ENCODE measurements around the gene AK5.

GRCh38 chr1:77557053-77557452 is 275.2 kb downstream of the AK5 start:
- no peak for TF ChIP-seq POLR2A (IDR thresholded peaks at IDR 0.05)
- no peak for TF ChIP-seq CTCF (IDR thresholded peaks at IDR 0.05)
